ENCODE results near the gene DDX10. TPM values are rescaled to one million over a fixed set of nuclear protein-coding genes. Genes with fewer than 3 reads are reported as not detected.

Gene DDX10
- polyA plus RNA-seq, 1 donor from 2014 or later = 15.9 TPM

DNA sequence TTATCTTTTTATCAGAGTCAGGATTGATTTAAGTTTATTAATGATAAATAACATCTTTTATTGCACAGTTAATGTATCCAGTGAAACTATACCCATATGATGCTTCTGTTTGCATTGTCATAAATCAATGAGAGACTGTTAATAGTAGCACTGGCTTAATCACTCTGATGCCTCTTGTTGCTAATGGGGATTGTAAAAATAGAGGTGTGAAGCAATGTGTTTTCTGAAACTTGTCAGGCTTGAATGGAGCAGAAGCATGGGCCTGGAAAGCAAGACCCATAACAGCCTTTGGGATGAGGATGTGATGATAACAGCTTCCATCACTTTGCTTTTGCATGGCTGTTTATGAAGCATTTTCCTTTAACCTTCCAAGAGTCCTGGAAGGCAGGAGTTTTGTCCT lies 319.7 kb downstream of the DDX10 start:
- no peak overlapping the region for H3K9ac ChIP-seq (ENCODE audit: low read length)
- H3K27me3 ChIP-seq (ENCODE audit: insufficient read depth, low read depth, low read length) = no peaks in the 10 kb centered on the region
- H3F3A ChIP-seq (ENCODE audit: insufficient read depth, low read length, poor library complexity, severe bottlenecking) = no peaks in the 10 kb centered on the region
- no peak overlapping the region for H3K4me2 ChIP-seq (ENCODE audit: low read length)
- H2AFZ ChIP-seq (ENCODE audit: low read depth, low read length) = no peak overlapping the region
- no peak overlapping the region for H3K27ac ChIP-seq (ENCODE audit: low read length)
- TF ChIP-seq TAF1 (IDR thresholded peaks at IDR 0.05; ENCODE audit: low read depth) = no peak
- TF ChIP-seq RAD21 (conservative IDR thresholded peaks at IDR 0.05) = no peak
- TF ChIP-seq POLR2AphosphoS5 (IDR thresholded peaks at IDR 0.05) = no peak
- no peak for TF ChIP-seq EP300 (conservative IDR thresholded peaks at IDR 0.05; ENCODE audit: poor library complexity, severe bottlenecking)
- TF ChIP-seq, protein P1, sequence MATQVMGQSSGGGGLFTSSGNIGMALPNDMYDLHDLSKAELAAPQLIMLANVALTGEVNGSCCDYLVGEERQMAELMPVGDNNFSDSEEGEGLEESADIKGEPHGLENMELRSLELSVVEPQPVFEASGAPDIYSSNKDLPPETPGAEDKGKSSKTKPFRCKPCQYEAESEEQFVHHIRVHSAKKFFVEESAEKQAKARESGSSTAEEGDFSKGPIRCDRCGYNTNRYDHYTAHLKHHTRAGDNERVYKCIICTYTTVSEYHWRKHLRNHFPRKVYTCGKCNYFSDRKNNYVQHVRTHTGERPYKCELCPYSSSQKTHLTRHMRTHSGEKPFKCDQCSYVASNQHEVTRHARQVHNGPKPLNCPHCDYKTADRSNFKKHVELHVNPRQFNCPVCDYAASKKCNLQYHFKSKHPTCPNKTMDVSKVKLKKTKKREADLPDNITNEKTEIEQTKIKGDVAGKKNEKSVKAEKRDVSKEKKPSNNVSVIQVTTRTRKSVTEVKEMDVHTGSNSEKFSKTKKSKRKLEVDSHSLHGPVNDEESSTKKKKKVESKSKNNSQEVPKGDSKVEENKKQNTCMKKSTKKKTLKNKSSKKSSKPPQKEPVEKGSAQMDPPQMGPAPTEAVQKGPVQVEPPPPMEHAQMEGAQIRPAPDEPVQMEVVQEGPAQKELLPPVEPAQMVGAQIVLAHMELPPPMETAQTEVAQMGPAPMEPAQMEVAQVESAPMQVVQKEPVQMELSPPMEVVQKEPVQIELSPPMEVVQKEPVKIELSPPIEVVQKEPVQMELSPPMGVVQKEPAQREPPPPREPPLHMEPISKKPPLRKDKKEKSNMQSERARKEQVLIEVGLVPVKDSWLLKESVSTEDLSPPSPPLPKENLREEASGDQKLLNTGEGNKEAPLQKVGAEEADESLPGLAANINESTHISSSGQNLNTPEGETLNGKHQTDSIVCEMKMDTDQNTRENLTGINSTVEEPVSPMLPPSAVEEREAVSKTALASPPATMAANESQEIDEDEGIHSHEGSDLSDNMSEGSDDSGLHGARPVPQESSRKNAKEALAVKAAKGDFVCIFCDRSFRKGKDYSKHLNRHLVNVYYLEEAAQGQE (IDR thresholded peaks at IDR 0.05; ENCODE audit: borderline replicate concordance) = no peak
- no peak for TF ChIP-seq MXI1 (conservative IDR thresholded peaks at IDR 0.05; ENCODE audit: poor library complexity, severe bottlenecking)
- no peak for TF ChIP-seq EZH2 (IDR thresholded peaks at IDR 0.05; ENCODE audit: borderline replicate concordance, insufficient read depth, low read length, poor library complexity, severe bottlenecking)
- no peak for TF ChIP-seq SMC3 (conservative IDR thresholded peaks at IDR 0.05; ENCODE audit: poor library complexity)
- TF ChIP-seq, protein P2, sequence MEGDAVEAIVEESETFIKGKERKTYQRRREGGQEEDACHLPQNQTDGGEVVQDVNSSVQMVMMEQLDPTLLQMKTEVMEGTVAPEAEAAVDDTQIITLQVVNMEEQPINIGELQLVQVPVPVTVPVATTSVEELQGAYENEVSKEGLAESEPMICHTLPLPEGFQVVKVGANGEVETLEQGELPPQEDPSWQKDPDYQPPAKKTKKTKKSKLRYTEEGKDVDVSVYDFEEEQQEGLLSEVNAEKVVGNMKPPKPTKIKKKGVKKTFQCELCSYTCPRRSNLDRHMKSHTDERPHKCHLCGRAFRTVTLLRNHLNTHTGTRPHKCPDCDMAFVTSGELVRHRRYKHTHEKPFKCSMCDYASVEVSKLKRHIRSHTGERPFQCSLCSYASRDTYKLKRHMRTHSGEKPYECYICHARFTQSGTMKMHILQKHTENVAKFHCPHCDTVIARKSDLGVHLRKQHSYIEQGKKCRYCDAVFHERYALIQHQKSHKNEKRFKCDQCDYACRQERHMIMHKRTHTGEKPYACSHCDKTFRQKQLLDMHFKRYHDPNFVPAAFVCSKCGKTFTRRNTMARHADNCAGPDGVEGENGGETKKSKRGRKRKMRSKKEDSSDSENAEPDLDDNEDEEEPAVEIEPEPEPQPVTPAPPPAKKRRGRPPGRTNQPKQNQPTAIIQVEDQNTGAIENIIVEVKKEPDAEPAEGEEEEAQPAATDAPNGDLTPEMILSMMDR (IDR thresholded peaks at IDR 0.05; ENCODE audit: poor library complexity, severe bottlenecking) = no peak
- no peaks in the 10 kb centered on the region for H3K36me3 ChIP-seq (ENCODE audit: insufficient read depth, low read length)
- no peaks in the 10 kb centered on the region for H3K9me2 ChIP-seq (ENCODE audit: insufficient read depth, low read length)
- H3K79me2 ChIP-seq (replicated peaks; ENCODE audit: insufficient read depth, low read length) = no peaks in the 10 kb centered on the region
- H3K4me3 ChIP-seq (ENCODE audit: low read length) = no peak overlapping the region
- no peaks in the 10 kb centered on the region for H3K9me3 ChIP-seq (ENCODE audit: low read length)
- no peaks in the 10 kb centered on the region for H4K20me1 ChIP-seq (ENCODE audit: insufficient read depth)

DNA sequence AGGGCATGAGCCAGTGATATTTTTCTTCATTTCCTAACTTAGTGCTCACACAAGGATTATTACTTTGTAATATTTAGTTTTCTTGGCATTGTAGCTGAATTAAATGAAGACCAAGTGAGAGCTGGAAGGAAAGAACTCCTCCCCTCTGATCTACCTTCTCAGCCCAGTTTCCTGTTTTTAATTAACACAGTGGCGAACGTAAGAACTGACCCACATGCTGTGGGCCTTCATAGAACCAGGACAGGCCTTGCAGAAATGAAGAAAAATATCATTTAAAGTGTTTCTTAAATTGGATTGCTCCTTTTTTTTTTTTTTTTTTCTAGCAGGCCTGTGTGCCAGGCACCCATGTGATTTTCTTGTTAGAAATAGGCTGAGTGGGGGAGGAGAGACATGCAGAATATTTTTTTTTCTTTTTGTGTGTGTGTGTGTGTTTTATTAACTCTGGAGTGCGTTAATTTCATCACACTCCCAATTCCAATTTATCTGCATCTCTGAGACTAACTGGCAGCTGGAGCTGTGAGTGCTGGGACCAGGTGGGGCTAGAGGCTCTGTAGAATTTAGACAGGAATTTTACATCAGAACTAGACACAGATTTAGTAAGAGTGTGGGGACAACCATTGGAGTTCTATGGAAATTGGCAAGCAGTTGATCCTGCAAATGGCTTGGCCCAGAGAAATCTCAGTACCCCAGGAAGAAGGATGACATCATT lies 320.5 kb downstream of the DDX10 start:
- Histone ChIP-seq H3K9ac (ENCODE audit: low read length) (no peak overlapping the region), H3K79me2 (replicated peaks; ENCODE audit: insufficient read depth, low read length) (no peaks in the 10 kb centered on the region), H3K9me3 (ENCODE audit: low read length) (no peaks in the 10 kb centered on the region), H3K27me3 (ENCODE audit: insufficient read depth, low read depth, low read length) (no peaks in the 10 kb centered on the region), H3K4me2 (ENCODE audit: low read length) (no peak overlapping the region), H3K36me3 (ENCODE audit: insufficient read depth, low read length) (no peaks in the 10 kb centered on the region), H3K27ac (ENCODE audit: low read length) (no peak overlapping the region), H2AFZ (ENCODE audit: low read depth, low read length) (no peak overlapping the region), H3K4me3 (ENCODE audit: low read length) (no peak overlapping the region), H3F3A (ENCODE audit: insufficient read depth, low read length, poor library complexity, severe bottlenecking) (no peaks in the 10 kb centered on the region), H4K20me1 (ENCODE audit: insufficient read depth) (no peaks in the 10 kb centered on the region), H3K9me2 (ENCODE audit: insufficient read depth, low read length) (no peaks in the 10 kb centered on the region)
- TF ChIP-seq SMC3 (conservative IDR thresholded peaks at IDR 0.05; ENCODE audit: poor library complexity) = no peak
